Activated effector memory CD4-positive, alpha-beta T cell treated with anti-CD3 and anti-CD28 coated beads, Interleukin-2, amount 50 U/mL, for 16 hours (primary cell): ENCODE results near the gene SUDS3.

Experiments
- DNase-seq: peaks from one replicate; pipeline ENCODE4 v3.0.0-alpha.2; 2020

Gene SUDS3

DNA sequence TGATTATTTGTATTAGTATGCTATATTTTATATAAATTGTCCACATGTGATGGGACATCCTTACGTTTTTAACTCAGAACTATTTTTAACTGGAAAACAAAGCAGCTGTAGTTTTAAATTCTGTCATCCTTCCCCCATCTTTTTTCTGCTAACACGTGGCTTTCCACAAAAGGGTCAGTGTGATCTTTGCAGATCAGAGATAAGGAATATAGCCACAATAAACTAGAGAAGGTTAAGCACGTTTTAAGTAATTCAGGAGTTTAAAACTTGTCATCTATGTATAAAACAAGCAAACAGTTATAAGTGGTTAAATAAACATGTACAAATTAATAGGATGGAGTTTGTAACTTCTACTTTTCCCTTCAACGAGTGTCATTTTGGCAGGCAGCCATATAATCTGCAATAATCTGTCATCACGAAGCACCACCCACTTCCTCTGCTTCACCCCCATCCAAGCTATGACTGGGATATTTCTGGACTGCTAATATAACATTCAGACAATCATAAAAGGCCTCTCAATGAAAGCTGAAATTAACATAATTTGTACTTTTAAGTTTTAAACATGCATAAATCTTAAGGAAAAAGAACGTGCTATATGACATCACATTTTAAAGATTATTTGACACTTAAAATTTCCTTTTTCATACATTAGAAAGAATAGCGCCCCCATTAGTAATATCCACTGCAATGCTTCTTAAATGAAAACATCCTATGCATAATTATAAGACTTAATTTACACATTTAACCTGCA lies 18.9 kb upstream of the SUDS3 start:
- DNase-seq = peak; percentile 74

DNA sequence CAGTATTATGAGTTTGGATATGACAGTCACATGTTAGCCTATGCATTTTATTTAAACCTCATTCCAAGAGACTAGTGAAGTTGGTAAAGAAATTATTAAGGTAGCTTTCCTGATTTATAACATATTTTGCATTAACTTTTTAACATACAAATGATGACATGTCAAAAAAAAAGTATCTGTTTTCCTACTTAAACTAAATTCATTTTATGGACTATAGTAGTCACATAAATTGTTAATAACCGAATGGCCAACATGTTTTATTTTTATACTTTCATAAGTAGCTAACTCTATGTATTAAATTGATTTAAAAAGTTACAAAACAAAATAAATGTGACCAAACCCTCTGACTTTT lies 18.4 kb upstream of the SUDS3 start:
- DNase-seq = no peak

DNA sequence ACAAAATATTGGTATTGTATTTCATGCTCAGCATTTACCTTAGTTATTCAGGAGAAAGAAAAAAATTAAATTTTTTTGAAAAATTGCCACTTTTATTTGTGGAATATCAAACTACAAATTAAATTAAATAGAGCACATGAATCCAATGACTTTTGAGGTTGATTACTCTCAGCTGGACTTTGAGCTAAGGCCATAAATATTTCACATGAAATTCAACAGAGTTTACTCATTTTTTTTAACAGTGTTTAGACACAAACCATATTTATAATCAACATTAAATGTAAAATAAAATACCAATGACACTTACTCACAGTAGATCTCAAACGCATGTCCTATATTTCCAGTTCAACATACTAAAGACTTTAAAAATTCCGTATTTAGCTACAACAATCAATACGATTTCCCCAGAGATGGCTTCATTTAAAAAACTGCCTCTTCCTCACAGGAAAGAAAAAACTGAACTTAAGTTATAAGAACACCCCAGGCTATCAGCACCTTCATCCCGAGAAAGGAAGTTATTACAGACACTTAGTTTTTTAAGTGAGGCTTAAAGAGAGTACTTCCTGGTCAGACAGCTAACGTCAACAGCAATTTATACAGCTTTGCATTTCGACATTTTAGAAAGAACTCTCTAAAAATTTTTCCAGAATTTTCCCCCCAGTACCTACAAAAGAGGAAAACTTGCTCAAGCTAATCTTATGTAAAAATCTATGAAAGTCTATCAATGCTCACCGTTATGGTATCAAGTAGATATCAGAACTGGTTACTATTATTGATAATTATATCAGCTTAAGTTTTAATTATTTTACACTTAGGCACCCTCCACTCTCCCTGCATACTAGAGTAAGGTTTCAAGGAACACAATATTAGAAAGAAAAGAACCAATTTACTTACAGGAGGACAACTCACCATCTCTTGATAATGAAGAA lies 17.5 kb upstream of the SUDS3 start:
- no peak for DNase-seq

DNA sequence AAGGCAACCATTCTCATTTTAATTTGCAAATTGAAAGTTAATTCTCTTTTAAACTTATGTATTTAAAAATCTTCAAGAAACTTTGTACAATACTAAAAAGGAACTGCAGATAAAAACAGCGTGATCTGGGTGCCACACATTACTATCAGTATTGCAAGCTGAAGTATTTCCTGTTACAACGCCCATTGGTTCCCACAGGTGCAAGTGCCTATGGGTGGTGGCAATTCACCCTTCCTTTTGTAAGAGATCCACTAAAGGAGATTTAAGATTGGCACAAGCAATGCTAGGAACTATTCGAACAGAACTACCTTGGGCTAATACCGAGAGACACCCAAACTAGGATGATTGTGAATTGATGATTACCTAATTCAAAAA lies 16.8 kb upstream of the SUDS3 start:
- DNase-seq = no peak

DNA sequence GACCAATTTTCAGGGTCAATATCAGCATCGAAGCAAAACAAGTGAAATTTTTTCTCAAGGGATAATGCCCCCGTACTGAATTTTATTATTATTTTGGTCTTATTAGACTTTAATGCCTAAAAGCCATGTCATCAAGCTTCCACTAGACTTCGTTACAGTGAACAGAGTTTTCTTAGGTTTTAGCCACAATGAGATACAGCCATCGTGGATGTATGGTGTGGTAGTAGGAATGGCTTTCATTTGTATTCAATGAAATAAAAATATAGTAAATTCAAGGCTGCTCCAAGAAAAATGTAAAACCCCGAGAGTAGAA lies 15.3 kb upstream of the SUDS3 start:
- no peak for DNase-seq

DNA sequence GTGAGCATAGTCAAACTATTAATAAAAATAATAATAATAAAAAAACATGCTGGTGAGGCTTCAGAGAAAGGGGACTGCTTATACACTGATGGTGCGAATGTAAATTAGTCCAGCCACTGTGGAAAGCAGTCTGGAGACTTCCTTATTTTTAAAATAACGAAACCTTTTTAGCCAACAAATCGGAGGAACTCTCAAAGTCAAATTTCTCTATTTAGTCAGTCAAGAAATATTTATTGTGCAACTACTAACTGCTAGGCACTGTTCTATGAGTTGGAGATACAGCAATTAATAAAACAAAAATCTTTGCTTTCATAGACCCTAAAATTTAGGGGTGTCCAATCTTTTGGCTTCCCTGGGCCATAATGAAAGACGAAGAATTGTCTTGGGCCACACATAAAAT lies 14.5 kb upstream of the SUDS3 start:
- DNase-seq = no peak

DNA sequence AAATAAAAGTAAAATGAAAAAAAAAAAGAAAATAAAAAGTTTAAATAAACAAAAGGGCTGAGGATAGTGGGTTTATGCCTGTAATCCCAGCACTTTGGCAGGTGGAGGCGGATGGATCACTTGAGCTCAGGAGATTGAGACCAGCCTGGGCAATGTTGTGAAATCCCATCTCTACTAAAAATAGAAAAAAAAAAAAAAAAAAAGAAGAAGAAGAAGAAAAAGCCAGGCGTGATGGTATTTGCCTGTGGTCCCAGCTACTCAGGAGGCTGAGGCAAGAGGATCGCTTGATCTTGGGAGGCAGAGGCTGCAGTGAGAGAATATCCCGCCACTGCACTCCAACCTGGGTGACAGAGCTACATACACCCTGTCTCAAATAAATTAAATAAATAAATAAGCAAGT lies 7.5 kb upstream of the SUDS3 start:
- no peak for DNase-seq

DNA sequence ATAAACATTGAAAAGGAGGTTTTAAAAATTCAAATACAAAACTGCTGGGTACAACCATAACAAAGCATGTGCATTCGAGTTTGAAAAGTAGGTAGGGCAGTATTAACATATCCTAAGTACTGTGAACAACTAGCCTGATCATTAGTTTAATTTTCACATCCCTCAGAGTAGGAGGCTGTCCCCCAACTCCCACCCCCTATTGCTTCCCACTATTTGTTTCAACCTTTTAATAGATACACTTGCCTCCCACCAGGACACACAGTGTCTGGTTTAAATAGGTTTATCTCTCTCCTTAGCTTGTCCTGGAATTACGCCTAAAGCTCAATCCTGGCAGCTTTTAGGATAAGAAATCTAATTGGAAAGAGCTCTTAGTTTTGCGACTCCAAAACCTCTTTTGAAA lies 5.8 kb upstream of the SUDS3 start:
- DNase-seq = no peak

DNA sequence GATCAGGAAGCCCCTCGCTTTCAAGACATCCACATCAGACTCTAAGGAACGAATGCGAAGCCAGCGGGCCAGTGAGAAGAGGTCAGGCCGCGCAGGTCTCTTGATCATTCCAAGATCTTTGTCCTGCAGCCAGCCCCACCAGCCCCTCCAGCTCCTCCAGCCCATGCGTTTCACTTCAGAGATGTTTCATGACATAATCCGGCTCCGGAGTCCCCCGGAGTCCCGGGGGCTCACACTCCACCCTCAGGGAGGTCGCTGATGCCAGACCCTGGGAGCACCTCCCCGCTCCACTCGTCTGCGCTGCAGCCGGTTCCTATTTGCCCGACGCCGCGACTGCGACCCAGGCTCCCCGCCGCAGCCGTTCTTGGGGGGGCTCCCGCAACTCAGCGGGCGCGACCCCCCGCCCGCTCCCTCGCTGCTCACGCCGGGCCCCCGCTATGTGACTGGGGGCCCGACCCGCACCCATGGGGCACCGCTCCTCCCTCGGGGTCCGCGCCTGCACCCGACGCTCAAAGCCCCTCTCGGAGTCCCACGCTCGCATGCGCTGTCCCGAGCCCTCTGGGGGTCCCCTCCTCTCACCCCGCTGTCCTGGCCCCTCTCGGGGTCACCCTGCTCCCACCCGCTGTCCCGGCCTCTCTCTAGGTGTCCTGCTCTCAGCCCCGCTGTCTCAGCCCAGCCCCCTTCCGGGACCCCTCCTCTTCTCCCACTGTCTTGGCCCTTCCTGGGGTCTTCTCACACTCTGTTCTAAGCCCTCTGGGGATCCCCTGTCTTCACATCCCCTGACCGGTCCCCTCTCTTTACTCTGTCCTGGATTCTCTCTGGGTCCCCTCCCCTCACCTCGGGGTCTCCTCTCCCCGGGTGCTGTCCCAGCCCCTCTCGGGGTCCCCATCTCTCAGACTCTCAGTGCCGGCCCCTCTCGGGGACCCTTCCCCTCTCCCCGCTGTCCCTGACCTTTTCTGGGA lies 4.8 kb upstream of the SUDS3 start:
- peak; percentile 69 for DNase-seq

DNA sequence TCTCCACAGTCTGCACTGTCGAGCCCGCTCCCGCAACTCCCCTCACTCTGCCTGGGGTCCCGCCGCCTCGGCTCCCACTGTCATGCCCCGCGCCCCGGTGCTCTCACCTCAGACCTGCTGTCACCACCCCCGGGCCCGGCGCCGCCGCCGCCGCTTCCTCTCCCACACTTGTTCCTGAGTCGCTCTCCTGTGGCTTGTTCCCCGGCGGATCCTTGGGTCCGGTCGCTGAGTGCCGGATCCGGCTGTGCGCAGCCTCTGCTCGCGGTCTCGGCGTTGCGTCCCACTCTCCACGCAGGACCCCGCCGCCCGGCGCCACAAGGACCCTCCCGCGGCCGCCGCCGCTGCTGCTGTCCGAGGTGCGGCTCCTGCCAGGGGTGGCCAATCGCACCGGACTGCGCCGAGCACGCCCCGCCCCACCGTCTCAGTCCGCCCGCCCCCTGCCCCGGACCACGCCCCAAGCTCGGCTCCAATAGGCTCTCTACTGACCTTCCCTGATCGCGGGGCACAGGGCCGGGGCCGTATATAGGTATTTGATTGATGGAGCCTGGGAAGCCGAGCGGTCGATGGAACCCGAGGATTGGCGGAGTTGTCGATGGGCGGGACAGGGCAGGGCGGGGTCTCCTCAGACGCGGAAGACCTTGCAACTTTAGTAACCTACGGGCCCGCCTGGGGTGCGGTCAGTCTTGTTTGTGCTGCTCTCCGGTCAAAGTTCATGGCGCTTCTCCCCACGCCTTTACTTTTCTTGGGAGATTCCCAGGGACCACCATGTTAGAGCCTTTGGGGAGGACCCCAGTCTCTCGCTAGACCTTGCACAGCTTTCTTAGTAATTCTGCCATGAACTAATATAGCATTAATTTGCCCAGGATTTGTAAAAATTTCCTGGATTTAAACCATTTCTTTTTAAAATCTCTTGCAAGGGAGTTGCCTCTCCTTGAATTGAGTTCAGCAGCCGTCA lies 3.5 kb upstream of the SUDS3 start, which contains the start of gene TAOK3:
TSS of gene TAOK3 (minus strand) at position 367 of the 955 bp plus-strand sequence. CDS start 117,340 bp downstream, outside the sequence.
- DNase-seq = peak; percentile 99

DNA sequence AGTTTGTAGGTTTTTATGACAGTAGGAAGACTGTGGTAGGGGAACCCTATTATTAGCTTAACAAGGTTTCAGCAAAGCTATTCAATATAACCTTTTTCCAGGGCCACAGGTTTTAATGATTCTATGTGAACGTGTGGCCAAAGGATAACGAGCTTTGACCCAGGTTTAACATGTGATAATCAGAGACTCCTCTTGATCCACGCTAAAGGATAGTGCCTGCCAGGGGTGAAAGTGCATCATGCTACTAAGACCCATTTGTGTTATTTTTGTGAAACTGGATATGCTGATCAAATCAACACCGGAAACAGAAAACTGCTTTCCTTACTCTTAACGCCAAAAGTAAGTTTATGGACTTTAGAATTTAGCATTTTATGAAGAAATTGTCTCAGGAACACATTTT lies 2.7 kb upstream of the SUDS3 start:
- no peak for DNase-seq

DNA sequence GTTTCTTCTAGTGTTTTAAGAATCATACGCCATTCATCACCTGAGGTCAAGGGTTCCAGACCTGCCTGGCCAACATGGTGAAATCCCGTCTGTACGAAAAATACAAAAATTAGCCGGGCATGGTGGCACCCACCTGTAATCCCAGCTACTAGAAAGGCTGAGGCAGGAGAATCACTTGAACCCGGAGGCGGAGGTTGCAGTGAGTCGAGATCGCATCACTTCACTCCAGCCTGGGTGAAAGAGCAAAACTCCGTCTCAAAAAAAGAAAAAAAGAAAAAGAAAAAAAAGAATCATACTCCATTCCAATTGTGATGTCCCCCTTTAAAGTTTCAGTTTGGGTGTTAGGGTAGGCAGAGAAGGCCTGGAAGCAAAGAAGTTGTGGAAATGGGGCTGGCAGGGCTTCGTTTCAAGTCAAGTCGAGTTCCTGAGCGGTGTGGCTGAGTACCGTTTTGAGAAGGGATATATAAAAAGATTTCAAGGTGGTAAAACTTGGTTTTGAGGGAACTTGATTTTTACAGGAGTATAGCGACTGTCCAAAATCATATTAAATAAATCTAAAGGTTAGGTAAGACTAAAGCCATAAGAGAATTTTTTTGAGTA lies 2.1 kb upstream of the SUDS3 start:
- no peak for DNase-seq

DNA sequence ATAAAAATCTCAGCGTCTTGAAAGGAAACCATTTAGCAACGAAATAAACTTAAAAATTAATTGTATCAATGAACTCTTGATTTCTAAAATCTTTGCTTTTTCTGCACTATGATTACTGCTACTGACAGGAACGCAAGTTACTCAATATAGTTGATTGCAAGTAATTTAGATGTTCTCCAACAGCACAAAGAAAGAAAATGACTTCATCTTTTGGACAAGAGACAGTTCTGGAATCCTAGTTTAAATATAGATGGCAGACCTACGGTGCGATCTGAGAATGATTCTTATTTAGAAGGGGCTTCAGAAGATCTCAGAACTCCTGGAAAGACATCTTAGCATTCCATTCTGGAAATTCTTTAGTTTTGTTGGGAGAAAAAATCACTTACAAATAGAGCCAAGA lies 1.4 kb upstream of the SUDS3 start:
- no peak for DNase-seq

DNA sequence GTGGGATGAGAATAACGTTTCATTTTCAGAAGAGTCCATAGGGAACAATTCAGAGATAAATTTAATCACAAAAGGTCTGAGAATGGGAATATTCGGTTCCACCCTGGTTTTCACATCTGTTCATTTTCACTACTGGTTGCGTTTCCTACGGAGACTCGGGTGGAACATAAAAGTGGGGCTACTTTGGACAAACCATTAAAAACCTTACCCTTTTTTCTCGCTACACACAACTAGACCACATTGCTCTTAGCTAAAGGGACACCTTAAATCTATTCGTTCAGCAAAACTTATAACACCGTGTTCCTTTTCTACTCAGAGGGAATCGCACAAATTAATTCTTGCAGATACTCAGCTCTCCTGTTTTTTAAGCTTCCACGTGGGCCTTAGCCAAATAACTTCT lies 1.0 kb upstream of the SUDS3 start:
- DNase-seq = no peak

DNA sequence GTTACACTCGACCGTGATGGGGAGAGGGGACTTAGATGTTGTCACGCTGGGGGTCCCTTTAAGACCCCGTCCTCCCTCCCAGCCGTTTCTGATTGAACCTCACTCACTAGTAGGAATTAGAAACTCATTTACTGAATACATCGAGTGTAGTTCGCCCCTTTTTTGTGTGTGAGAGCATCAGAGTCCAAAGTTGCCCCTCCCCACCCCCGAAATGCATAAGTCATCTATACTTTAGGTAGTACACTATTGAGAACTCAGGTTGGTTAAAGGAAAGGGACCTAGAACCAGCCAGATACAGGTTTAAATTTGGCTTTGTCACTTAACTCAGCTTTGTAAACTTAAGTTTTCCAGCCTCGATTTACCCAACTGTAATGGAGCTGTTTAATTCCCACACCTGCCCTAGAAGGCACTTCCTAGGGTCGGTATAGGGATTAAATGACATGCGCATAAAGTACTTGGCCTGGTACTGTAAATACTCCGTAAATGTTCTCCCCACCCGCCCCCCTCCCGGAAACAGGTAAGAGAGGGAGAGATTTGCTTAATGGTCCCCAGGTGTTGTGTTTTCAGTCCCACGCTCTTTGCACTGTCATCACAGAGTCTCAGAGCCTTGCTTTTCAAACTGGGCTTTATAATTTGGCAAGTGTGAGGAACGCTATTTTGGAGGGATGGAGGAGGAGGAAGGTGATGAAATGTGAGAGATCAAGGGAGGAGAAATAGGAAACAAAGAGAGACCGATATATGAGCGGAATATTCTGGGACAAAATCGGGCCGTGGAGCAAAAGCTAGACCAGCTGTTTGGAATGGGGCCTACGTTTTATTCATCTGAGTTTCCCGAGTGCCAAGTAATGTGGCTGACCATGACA lies 897 bp downstream of the SUDS3 start:
- DNase-seq = no peak

DNA sequence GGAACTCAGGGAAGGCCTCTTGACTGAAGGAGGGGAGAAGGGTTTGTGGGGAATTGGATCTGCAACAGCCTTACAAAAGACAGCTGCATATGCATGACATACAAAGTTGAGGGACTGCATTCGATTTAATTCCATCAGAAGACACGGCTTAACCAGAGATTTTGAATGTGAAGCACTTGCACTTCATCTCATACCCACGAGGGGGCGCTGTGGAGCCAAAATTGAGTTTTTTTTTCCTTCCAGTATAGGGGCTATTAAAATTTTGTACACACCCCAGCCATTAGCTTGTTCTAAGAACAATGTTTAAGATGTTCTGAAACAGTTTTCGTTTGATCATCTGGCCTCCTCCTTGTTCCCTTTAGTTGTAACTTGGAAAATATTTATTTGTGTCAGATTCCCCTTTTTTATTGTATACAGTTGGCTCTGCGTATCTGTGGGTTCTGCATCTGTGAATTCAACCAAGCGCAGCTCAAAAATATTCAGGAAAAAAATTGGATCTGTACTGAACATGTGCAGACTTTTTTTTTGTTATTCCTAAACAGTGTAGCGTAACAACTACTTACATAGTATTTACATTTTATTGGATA lies 1.6 kb downstream of the SUDS3 start:
- DNase-seq = peak; percentile 92

DNA sequence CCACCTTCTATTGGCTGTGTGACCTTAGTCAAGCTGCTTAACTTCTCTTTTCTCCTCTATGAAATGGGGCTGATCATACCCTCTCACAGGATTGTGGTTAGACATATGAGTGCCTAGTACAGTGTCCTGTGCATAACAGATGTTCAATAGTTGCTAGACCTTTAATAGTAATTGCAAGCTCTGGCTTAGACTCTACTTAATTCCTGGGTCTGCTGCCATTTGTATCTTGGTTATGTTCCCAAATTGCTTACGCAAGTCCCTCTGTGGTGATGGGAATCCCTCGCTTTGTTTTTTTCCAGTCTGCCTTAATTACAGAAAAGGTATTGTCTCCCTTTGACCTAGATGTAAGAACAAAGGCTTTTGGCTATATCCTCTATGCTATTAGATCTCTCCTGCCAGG lies 15.1 kb downstream of the SUDS3 start:
- DNase-seq = no peak

DNA sequence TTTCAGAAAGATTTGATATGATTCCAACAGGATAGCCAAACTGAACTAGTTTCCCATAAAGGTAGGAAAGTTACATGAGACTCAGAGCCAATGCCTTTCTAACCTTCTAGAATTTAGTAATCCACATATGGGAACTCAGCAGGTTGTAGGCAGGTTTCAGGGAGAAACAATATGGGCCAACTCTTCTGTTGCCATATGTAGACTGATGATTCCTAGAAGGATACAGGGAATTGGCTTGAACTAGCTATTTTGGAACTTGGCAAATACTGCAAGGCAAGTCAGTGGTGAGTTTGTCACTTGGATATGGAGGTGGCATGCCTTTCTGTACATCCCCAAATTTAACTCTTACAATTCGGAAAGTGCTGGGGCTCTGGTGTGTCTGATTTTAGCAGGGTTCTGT lies 15.5 kb downstream of the SUDS3 start:
- DNase-seq = no peak

DNA sequence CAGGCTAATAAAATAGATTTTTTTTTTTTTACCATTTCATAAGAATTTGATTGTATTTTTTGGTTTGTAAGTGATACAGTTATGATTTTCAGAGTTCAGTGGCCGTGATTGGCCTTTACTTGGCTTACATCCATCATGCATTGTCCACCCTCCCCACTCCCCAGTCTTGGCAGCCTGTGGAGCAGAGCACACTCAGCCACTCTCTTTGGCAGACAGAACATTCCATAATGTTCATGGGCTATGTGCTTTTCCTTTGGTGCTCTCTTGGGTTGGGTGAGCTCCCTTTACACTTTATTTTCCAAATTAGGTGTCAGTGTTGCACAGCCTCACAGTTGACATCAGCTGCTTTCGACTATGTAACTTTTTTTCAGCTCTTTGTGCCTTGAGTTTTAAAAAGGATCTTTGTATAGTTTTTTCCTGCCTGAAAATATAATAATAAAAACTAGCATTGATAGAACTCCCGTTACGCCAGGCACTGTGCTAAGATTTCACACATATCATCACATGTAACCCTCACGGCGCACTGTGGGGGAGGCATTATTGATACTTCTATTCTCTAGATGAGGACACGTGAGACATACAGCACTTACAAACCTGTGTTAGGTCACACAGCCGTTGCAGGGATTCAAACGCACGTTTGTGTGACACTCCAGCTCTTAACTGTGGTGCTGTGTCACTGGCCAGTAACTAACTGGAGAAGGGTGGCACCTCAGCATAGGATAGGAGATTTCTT lies 21.5 kb downstream of the SUDS3 start:
- no peak for DNase-seq

DNA sequence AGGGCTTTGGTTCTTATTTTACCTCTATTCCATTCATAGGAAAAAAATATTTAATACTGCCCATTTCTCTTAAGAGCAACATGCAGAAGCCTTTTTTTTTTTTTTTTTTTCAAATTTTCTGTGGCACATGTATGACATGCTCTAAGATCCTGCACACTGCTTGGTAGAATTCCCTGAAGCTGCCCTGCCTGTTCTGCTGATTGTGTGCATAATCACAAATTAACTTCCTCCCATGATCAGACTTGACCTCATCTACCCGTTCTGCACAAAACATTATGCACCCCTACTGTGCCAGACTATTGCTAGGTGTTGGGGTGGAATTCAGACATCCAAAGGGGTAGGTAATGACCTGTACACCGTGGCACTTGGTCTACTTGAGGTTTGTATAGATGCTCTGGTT lies 22.2 kb downstream of the SUDS3 start:
- DNase-seq = no peak
